Measurements from ENCODE around the gene IL17A.
"Not testable (repeated sequence)": the region's sequence is repeated elsewhere in the genome, so short reads cannot be mapped to it uniquely, and the experiment has no call there.

IL17A gene

GRCh38 chr6:52195886-52196285, 9.7 kb downstream of the IL17A start:
- Histone ChIP-seq H3K9me2 (replicated peaks; ENCODE audit: insufficient read depth, low read length) (no peaks in the 10 kb centered on the region), H3K9me3 (ENCODE audit: insufficient read depth, low read length) (no peaks in the 10 kb centered on the region), H4K20me1 (ENCODE audit: low read depth, low read length) (no peaks in the 10 kb centered on the region), H3K4me3 (ENCODE audit: insufficient read depth, low read length, poor library complexity, severe bottlenecking) (no peak overlapping the region), H3K79me2 (ENCODE audit: insufficient read depth, low read length) (no peaks in the 10 kb centered on the region), H3K9ac (ENCODE audit: low read length) (no peak overlapping the region), H3F3A (ENCODE audit: insufficient read depth) (no peaks in the 10 kb centered on the region), H3K36me3 (ENCODE audit: low read length) (no peaks in the 10 kb centered on the region), H3K4me2 (ENCODE audit: low read depth, low read length, poor library complexity, severe bottlenecking) (no peak overlapping the region), H3K27ac (ENCODE audit: low read depth, low read length) (no peak overlapping the region), H3K27me3 (ENCODE audit: low read length) (no peaks in the 10 kb centered on the region), H2AFZ (ENCODE audit: low read depth, low read length, severe bottlenecking) (no peak overlapping the region)
- no peak for TF ChIP-seq CTCF (IDR thresholded peaks at IDR 0.05; ENCODE audit: insufficient read depth, low read length, poor library complexity, severe bottlenecking)
- TF ChIP-seq EZH2phosphoT487 (conservative IDR thresholded peaks at IDR 0.05; ENCODE audit: low read length), result no peak

- H3K27ac ChIP-seq (ENCODE audit: low read depth, low read length); H4K20me1 ChIP-seq (ENCODE audit: low read depth, low read length); H3K36me3 ChIP-seq (ENCODE audit: low read length); H3K9me3 ChIP-seq (ENCODE audit: insufficient read depth, low read length); H3K4me3 ChIP-seq (ENCODE audit: insufficient read depth, low read length, poor library complexity, severe bottlenecking); H3K27me3 ChIP-seq (ENCODE audit: low read length); H3K79me2 ChIP-seq (ENCODE audit: insufficient read depth, low read length); H3K4me2 ChIP-seq (ENCODE audit: low read depth, low read length, poor library complexity, severe bottlenecking); H2AFZ ChIP-seq (ENCODE audit: low read depth, low read length, severe bottlenecking); H3K9ac ChIP-seq (ENCODE audit: low read length); H3K9me2 ChIP-seq (replicated peaks; ENCODE audit: insufficient read depth, low read length); H3F3A ChIP-seq (ENCODE audit: insufficient read depth): not testable (repeated sequence)
These were observed 13.9 kb downstream of the IL17A start for GRCh38 chr6:52200088-52200487.

- H3K79me2 ChIP-seq (ENCODE audit: insufficient read depth, low read length), result no peaks in the 10 kb centered on the region
- H3K27me3 ChIP-seq (ENCODE audit: low read length), result no peaks in the 10 kb centered on the region
- no peak overlapping the region for H3K4me3 ChIP-seq (ENCODE audit: insufficient read depth, low read length, poor library complexity, severe bottlenecking)
- no peaks in the 10 kb centered on the region for H3F3A ChIP-seq (ENCODE audit: insufficient read depth)
- no peak for TF ChIP-seq CTCF (IDR thresholded peaks at IDR 0.05; ENCODE audit: insufficient read depth, low read length, poor library complexity, severe bottlenecking)
- no peak for TF ChIP-seq EZH2phosphoT487 (conservative IDR thresholded peaks at IDR 0.05; ENCODE audit: low read length)
- no peak overlapping the region for H2AFZ ChIP-seq (ENCODE audit: low read depth, low read length, severe bottlenecking)
- no peak overlapping the region for H3K27ac ChIP-seq (ENCODE audit: low read depth, low read length)
- no peaks in the 10 kb centered on the region for H3K9me3 ChIP-seq (ENCODE audit: insufficient read depth, low read length)
- H4K20me1 ChIP-seq (ENCODE audit: low read depth, low read length), result no peaks in the 10 kb centered on the region
- H3K4me2 ChIP-seq (ENCODE audit: low read depth, low read length, poor library complexity, severe bottlenecking), result no peak overlapping the region
- no peaks in the 10 kb centered on the region for H3K9me2 ChIP-seq (replicated peaks; ENCODE audit: insufficient read depth, low read length)
- no peak overlapping the region for H3K9ac ChIP-seq (ENCODE audit: low read length)
- no peaks in the 10 kb centered on the region for H3K36me3 ChIP-seq (ENCODE audit: low read length)
These were observed 14.9 kb downstream of the IL17A start for GRCh38 chr6:52201046-52201445.

GRCh38 chr6:52201493-52201892, 15.3 kb downstream of the IL17A start:
- Histone ChIP-seq H4K20me1 (ENCODE audit: low read depth, low read length) (no peaks in the 10 kb centered on the region), H3K27ac (ENCODE audit: low read depth, low read length) (no peak overlapping the region), H3K9ac (ENCODE audit: low read length) (no peak overlapping the region), H3K4me3 (ENCODE audit: insufficient read depth, low read length, poor library complexity, severe bottlenecking) (no peak overlapping the region), H3F3A (ENCODE audit: insufficient read depth) (no peaks in the 10 kb centered on the region), H3K9me3 (ENCODE audit: insufficient read depth, low read length) (no peaks in the 10 kb centered on the region), H3K79me2 (ENCODE audit: insufficient read depth, low read length) (no peaks in the 10 kb centered on the region), H3K27me3 (ENCODE audit: low read length) (no peaks in the 10 kb centered on the region), H3K36me3 (ENCODE audit: low read length) (no peaks in the 10 kb centered on the region), H3K9me2 (replicated peaks; ENCODE audit: insufficient read depth, low read length) (no peaks in the 10 kb centered on the region), H2AFZ (ENCODE audit: low read depth, low read length, severe bottlenecking) (no peak overlapping the region), H3K4me2 (ENCODE audit: low read depth, low read length, poor library complexity, severe bottlenecking) (no peak overlapping the region)
- no peak for TF ChIP-seq CTCF (IDR thresholded peaks at IDR 0.05; ENCODE audit: insufficient read depth, low read length, poor library complexity, severe bottlenecking)
- TF ChIP-seq EZH2phosphoT487 (conservative IDR thresholded peaks at IDR 0.05; ENCODE audit: low read length), result no peak
